Anterior cingulate cortex (tissue), 58 donors: ENCODE measurements around the gene PRR29.
A peak's percentile ranks its signal among the peaks of the same experiment; 100 is the strongest.
"Not testable (repeated sequence)": the region's sequence is repeated elsewhere in the genome, so short reads cannot be mapped to it uniquely, and the experiment has no call there.

ENCODE experiments used
- DNase-seq, 58 donors: peaks; one replicate each; lab custom pipeline; 2025; lab: John Stamatoyannopoulos, UW

PRR29 gene

GRCh38 chr17:63973930-63974593 lies 24.1 kb upstream of the PRR29 start:
- no peak for DNase-seq

- DNase-seq = no peak
Observed at GRCh38 chr17:63974594-63975192, 23.5 kb upstream of the PRR29 start.

GRCh38 chr17:63975541-63976092 lies 22.5 kb upstream of the PRR29 start:
- no peak for DNase-seq

- peak in 1 of 58 donors; percentile 8 for DNase-seq
Observed at GRCh38 chr17:63976702-63977101, 21.4 kb upstream of the PRR29 start.

- DNase-seq = no peak
Observed at GRCh38 chr17:63978272-63979200, 19.6 kb upstream of the PRR29 start.

GRCh38 chr17:63982641-63983040 lies 15.5 kb upstream of the PRR29 start:
- not testable (repeated sequence) for DNase-seq

- DNase-seq = no peak
Observed at GRCh38 chr17:63983320-63983719, 14.8 kb upstream of the PRR29 start.

GRCh38 chr17:63984236-63984635 lies 13.9 kb upstream of the PRR29 start:
- DNase-seq = peak in 2 of 58 donors; percentile 4 to 14

- DNase-seq = peak in 2 of 58 donors; percentile 8 to 17
Observed at GRCh38 chr17:63984651-63985386, 13.3 kb upstream of the PRR29 start.

GRCh38 chr17:63985387-63986140 lies 12.6 kb upstream of the PRR29 start:
- no peak for DNase-seq

- DNase-seq = no peak
Observed at GRCh38 chr17:63986821-63987220, 11.3 kb upstream of the PRR29 start.

GRCh38 chr17:63987221-63988126 lies 10.7 kb upstream of the PRR29 start:
- no peak for DNase-seq

- no peak for DNase-seq
Observed at GRCh38 chr17:63988127-63988478, 10.0 kb upstream of the PRR29 start.

GRCh38 chr17:63988741-63989621 lies 9.2 kb upstream of the PRR29 start:
- DNase-seq = peak in 1 of 58 donors; percentile 5

- no peak for DNase-seq
Observed at GRCh38 chr17:63989622-63990345, 8.4 kb upstream of the PRR29 start.

- DNase-seq = no peak
Observed at GRCh38 chr17:63991611-63992010, 6.5 kb upstream of the PRR29 start.
